ENCODE data around the gene TUBG1.

DNA sequence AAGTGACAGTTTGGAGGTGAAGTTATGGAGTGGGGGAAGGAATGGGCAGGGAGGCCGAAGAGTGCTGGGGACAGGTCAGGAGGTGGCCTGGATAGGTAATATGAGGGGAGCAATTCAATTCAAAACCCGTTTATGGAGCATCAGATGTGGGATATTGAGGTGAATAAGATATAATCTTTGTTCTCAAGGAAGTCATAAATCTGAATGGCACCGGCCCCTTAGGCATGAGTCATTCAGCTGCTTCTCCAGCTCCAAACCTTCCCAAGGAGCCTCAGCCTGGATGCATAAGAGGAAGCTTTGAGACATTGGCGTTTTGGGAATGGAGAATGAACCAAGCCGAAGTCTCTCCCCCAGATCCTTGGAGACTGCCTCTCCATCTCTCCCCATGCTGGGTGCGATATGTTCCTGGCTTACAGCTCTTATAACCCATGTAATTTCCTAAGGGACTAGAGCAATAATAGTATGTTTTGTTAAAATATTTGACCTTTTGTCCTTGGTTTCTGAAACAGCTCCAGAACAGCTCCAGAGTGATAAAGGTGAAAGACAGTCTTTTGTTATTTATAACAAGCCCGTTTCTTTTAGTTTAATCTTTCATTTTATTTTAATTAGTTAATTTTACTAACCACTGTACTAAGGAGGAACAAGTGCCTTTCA lies 51.3 kb downstream of the TUBG1 start:
- TF ChIP-seq CTCF (IDR thresholded peaks at IDR 0.05), result no peak
- no peak for TF ChIP-seq POLR2A (IDR thresholded peaks at IDR 0.05)
- peak in 1 of 3 donors; percentile 17 for TF ChIP-seq POLR2AphosphoS5 (IDR thresholded peaks at IDR 0.05)
- TF ChIP-seq EP300 (IDR thresholded peaks at IDR 0.05), result no peak
